Mucosa of rectum (tissue), 2 donors: Measurements from ENCODE around the gene TBC1D16.

Experiments used
- H3K27ac ChIP-seq, 2 donors: one replicate each; pipeline ENCODE4 v1.7.0; 2013; ENCODE audit warnings: inconsistent platforms in 2 of 2, low read depth in 2 of 2, low read length in 2 of 2
- H3K27me3 ChIP-seq, 2 donors: one replicate each; pipeline ENCODE4 v1.7.0; 2013; ENCODE audit warnings: low read length in 2 of 2; ENCODE audit not compliant: control insufficient read depth in 2 of 2, insufficient read depth in 2 of 2
- H3K36me3 ChIP-seq, 2 donors: one replicate each; pipeline ENCODE4 v1.7.0; 2013; ENCODE audit warnings: low read length in 2 of 2; ENCODE audit not compliant: control insufficient read depth in 2 of 2, insufficient read depth in 2 of 2
- H3K4me1 ChIP-seq, 2 donors: one replicate each; pipeline ENCODE4 v1.7.0; 2013; ENCODE audit warnings: low read length in 2 of 2, mild to moderate bottlenecking in 1 of 2; ENCODE audit not compliant: control insufficient read depth in 2 of 2, insufficient read depth in 2 of 2
- H3K4me3 ChIP-seq, 2 donors: one replicate each; pipeline ENCODE4 v1.7.0; 2013; ENCODE audit warnings: low read length in 2 of 2
- H3K9ac ChIP-seq, 2 donors: one replicate each; pipeline ENCODE4 v1.7.0; 2013; ENCODE audit warnings: low read length in 2 of 2, low read depth in 1 of 2, mild to moderate bottlenecking in 1 of 2
- H3K9me3 ChIP-seq, 2 donors: one replicate each; pipeline ENCODE4 v1.7.0; 2013; ENCODE audit warnings: low read length in 2 of 2; ENCODE audit not compliant: control insufficient read depth in 2 of 2
- donor health status: healthy.
- donor health status: Normal muscosa, but diverticular disease.

Gene TBC1D16, protein sequence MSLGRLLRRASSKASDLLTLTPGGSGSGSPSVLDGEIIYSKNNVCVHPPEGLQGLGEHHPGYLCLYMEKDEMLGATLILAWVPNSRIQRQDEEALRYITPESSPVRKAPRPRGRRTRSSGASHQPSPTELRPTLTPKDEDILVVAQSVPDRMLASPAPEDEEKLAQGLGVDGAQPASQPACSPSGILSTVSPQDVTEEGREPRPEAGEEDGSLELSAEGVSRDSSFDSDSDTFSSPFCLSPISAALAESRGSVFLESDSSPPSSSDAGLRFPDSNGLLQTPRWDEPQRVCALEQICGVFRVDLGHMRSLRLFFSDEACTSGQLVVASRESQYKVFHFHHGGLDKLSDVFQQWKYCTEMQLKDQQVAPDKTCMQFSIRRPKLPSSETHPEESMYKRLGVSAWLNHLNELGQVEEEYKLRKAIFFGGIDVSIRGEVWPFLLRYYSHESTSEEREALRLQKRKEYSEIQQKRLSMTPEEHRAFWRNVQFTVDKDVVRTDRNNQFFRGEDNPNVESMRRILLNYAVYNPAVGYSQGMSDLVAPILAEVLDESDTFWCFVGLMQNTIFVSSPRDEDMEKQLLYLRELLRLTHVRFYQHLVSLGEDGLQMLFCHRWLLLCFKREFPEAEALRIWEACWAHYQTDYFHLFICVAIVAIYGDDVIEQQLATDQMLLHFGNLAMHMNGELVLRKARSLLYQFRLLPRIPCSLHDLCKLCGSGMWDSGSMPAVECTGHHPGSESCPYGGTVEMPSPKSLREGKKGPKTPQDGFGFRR

DNA sequence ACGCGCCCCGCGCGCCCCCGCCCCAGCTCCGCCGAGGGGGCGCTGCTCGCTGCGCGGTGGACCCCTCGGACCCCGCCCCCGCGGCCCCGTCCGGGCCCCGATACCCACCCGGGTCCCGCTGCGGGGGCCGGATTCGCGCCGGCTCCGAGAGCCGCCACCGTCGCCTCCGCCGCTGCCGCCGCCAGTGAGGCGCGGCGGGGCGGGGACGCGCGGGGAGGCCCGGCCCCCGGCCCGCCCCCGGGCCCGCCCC, at the start of gene TBC1D16:
Gene TBC1D16, minus strand, starts transcription at position 186 of the 250 bp plus-strand sequence. CDS start 22,325 bp downstream, outside the sequence.
- Histone ChIP-seq H3K9me3 (no peaks in the 10 kb centered on the region), H3K4me1 (peaks cover 13 to 17% of the 10 kb centered on the region in 2 donors), H3K27ac (peak within 1 kb of the TSS; percentile 80 to 83), H3K27me3 (no peaks in the 10 kb centered on the region), H3K9ac (peak within 1 kb of the TSS; percentile 74 to 77), H3K4me3 (peak within 1 kb of the TSS; percentile 68 to 80), H3K36me3 (no peaks in the 10 kb centered on the region)

DNA sequence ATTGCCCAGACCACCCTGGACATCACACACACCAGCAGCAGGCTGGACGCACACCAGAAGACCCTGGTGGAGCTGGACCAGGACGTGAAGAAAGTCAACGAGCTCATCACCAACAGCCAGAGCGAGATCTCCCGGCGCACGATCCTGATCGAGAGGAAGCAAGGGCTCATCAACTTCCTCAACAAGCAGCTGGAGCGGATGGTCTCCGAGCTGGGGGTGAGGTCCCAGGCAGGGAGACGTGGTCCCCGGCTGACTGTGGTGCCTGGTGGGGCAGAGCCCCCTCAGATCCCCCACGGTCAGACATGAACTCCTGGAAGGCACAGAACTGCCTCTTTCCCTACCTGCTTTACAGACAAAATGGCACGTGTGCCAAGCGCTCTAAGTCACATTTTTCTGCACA, 49.1 kb upstream of the TBC1D16 start:
- Histone ChIP-seq H3K27me3 (no peaks in the 10 kb centered on the region), H3K4me3 (no peak overlapping the region), H3K9me3 (no peaks in the 10 kb centered on the region), H3K27ac (no peak overlapping the region), H3K4me1 (no peaks in the 10 kb centered on the region), H3K9ac (no peak overlapping the region), H3K36me3 (no peaks in the 10 kb centered on the region)

DNA sequence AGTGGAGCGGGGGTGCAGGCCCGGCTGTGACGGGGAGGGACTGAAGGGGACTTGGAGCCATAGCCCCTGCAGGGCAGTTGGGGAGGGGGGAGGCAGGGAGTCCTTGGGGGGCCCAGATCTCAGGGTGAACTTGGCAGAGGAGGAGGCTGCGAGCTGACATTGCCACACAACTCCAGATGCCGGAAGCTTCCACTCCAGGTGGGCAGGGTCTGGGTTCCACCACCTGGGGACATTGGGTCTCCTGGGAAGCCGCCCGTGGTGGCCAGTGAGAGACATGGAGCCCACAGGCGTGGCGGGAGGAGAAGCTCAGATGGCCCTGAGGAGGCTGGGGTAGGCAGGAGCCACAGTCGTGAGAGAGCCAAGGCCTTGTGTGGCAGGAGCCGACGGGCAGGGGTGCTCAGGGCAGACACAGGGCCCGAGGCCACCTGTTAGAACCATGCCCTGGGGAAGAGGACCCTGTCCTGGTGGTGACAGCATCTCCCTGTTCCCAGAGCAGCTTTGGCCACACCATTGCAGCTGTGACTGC, 47.5 kb upstream of the TBC1D16 start:
- no peaks in the 10 kb centered on the region for H3K27me3 ChIP-seq
- no peaks in the 10 kb centered on the region for H3K36me3 ChIP-seq
- H3K9me3 ChIP-seq, result no peaks in the 10 kb centered on the region
- H3K27ac ChIP-seq, result no peak overlapping the region
- no peak overlapping the region for H3K4me3 ChIP-seq
- H3K4me1 ChIP-seq, result no peaks in the 10 kb centered on the region
- H3K9ac ChIP-seq, result no peak overlapping the region

DNA sequence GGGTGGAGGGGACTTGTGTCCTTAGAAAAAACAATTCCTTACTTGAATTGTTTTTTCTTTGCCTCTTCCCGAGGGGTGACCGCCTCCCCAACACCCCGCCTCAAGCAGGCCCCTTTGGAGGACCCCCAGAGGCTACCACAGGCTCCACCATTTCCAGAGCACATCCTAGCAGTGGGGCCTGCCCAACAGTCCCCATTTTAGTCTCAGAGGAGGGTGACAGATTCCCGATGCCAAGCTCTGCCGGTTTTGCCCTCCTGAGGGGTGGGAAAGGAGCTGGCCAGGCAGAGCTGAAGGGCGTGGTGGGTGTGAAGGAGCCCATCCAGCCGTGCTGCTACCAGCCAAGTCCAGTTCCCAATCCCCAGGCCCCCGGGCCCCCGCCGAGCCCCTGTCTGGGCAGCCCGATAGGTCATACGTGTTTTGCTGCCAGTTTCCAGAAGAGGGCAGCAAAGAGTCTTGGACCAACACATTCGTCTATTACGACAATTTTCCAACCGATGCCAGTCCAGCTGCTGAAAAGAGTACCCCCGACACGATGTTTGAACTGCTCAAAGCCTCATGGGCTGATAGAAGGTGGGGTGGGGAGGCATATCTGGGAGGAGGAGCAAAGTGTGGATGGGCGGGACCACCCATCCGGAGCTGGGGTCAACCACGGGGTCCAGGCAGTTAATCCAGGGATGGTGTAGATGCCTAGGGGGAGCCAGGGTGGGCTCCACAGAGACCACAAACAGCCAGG, 46.9 kb upstream of the TBC1D16 start:
- H3K4me3 ChIP-seq, result no peak overlapping the region
- H3K36me3 ChIP-seq, result no peaks in the 10 kb centered on the region
- H3K4me1 ChIP-seq, result no peaks in the 10 kb centered on the region
- H3K27me3 ChIP-seq, result no peaks in the 10 kb centered on the region
- no peak overlapping the region for H3K9ac ChIP-seq
- H3K9me3 ChIP-seq, result no peaks in the 10 kb centered on the region
- no peak overlapping the region for H3K27ac ChIP-seq

DNA sequence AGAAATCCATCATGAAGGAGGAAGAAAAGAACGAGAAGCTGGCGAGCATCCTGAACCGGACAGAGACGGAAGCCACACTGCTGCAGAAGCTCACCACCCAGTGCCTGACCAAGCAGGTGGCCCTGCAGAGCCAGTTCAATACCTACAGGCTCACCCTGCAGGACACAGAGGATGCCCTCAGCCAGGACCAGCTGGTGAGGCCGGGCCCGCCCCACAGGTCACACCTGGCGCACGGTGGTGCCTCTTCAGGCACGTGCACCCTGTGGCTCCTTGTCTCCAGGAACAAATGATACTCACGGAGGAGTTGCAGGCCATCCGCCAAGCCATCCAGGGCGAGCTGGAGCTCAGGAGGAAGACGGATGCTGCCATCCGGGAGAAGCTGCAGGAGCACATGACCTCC, 45.9 kb upstream of the TBC1D16 start:
- no peak overlapping the region for H3K9ac ChIP-seq
- no peak overlapping the region for H3K27ac ChIP-seq
- H3K4me3 ChIP-seq, result no peak overlapping the region

DNA sequence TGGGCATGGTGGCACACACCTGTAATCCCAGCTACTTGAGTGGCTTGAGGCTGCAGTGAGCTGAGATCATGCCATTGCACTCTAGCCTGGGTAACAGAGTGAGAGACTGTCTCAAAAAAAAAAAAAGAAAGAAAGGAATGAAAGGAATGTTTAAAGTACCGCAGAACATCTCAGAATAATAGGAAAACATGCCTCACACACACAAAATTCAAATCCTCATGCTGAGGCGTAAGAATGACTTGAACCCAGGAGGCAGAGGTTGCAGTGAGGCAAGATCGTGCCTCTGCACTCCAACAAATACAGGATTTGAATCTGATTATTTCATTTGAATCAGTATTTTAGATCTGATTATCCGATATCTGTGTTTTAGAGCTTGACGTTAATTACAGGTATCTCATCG, 44.4 kb upstream of the TBC1D16 start:
- no peaks in the 10 kb centered on the region for H3K4me1 ChIP-seq
- H3K9ac ChIP-seq, result no peak overlapping the region
- H3K4me3 ChIP-seq, result no peak overlapping the region
- H3K36me3 ChIP-seq, result no peaks in the 10 kb centered on the region
- no peaks in the 10 kb centered on the region for H3K9me3 ChIP-seq
- H3K27ac ChIP-seq, result no peak overlapping the region
- H3K27me3 ChIP-seq, result no peaks in the 10 kb centered on the region

More for the DNA sequence above, 45.9 kb upstream of the TBC1D16 start:
- Histone ChIP-seq H3K27me3 (no peaks in the 10 kb centered on the region), H3K4me1 (no peaks in the 10 kb centered on the region), H3K36me3 (no peaks in the 10 kb centered on the region), H3K9me3 (no peaks in the 10 kb centered on the region)

DNA sequence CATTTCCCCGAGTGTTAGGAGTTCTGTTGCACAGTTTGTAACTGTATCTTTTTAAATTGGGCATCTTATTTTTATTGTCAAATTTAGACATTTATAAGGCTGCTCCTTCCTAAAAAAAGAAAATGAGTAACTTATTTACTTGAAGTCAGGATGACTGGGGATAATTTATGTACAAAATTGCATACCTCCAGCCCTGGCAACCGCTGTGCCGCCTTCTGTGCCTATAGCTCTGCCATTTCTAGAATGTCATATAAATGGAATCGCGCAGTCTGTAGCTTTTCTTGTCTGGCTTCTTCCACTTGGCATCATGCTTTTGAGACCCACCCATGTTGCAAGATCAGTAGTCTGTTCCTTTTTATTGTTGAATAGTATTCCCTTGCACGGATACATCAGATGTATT, 36.7 kb upstream of the TBC1D16 start:
- H3K9me3 ChIP-seq, result no peaks in the 10 kb centered on the region
- H3K27ac ChIP-seq, result no peak overlapping the region
- H3K27me3 ChIP-seq, result no peaks in the 10 kb centered on the region
- H3K9ac ChIP-seq, result no peak overlapping the region
- H3K4me3 ChIP-seq, result no peak overlapping the region
- H3K36me3 ChIP-seq, result no peaks in the 10 kb centered on the region
- no peaks in the 10 kb centered on the region for H3K4me1 ChIP-seq

DNA sequence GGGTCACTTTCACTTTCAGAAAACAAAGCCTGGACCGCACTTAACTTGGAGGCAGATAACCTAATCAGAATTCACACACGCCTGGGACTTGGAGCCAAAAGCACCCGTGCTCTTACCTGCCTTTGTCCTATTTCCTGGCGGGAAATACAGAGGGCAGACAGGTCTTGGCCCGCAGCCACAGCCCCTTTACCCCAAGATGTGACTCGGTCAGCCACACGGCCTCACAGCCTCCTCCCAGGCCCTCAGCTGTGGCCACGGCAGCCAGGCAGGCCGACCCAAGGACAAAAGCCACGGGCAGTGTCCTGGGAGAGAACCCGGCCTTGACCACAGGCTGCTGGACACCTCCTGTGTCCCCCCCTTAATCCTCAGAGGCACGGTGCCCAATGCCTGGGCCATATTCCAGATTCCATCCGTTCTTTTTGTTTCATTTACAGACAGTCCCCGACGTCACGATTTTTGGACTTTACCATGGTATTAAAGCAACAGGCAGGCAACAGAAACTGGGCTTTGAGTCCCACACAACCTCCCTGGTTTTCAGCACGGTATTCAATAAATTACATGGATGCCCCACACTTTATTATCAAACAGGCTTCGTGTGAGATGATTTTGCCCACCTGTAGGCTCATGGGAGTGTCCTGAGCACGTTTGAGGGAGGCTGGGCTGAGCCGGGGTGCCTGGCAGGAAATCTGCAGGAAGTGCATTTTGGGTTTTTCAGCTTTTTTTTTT, 35.6 kb upstream of the TBC1D16 start:
- H3K9ac ChIP-seq, result peak overlapping the region; percentile 40 to 56
- H3K4me3 ChIP-seq, result peak overlapping the region; percentile 44 to 61
- H3K4me1 ChIP-seq, result no peaks in the 10 kb centered on the region

DNA sequence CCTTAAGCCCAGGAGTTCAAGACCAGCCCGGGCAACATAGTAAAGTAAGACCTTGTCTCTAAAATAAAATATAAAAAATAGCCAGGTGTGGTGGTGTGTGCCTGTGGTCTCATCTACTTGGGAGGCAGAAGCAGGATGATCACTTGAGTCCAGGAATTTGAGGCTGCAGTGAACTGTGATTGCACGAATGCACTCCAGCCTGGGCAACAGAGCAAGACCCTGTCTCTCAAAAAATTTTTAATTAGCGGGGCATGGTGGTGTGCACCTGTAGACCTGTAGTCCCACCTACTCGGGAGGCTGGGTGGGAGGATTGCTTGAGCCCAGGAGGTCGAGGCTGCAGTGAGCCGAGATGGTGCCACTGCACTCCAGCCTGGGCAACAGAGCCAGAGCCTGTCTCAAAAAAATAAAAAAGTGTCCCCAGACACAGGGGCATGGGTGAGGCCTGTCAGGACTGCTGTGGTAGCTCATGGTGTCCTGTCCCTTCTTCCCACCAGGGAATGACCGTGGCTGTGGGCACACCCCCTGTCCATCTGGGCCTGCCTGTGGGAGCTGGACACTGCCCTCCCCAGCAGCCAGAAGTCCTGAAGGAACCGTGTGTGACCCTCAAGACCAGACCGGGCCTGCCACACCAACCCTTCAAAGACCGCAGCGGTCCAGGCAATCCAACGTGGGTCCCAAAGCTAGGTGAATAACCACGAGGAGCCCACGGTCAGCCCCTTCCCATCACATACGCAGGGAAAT, 34.9 kb upstream of the TBC1D16 start:
- Histone ChIP-seq H3K27ac (peak overlapping the region; percentile 71 to 76), H3K4me3 (peak overlapping the region in 1 of 2 donors; percentile 61), H3K9me3 (no peaks in the 10 kb centered on the region), H3K27me3 (no peaks in the 10 kb centered on the region), H3K9ac (peak overlapping the region; percentile 40 to 56), H3K36me3 (no peaks in the 10 kb centered on the region), H3K4me1 (no peaks in the 10 kb centered on the region)

More for the DNA sequence above, 35.6 kb upstream of the TBC1D16 start:
- Histone ChIP-seq H3K27ac (peak overlapping the region; percentile 71 to 76), H3K27me3 (no peaks in the 10 kb centered on the region), H3K36me3 (no peaks in the 10 kb centered on the region), H3K9me3 (no peaks in the 10 kb centered on the region)
